Mucosa of rectum (tissue), 2 donors: ENCODE measurements around the gene EVC.

Experiments
- H3K27ac ChIP-seq, 2 donors: one replicate each; pipeline ENCODE4 v1.7.0; 2013; ENCODE audit warnings: inconsistent platforms in 2 of 2, low read depth in 2 of 2, low read length in 2 of 2
- H3K27me3 ChIP-seq, 2 donors: one replicate each; pipeline ENCODE4 v1.7.0; 2013; ENCODE audit warnings: low read length in 2 of 2; ENCODE audit not compliant: control insufficient read depth in 2 of 2, insufficient read depth in 2 of 2
- H3K36me3 ChIP-seq, 2 donors: one replicate each; pipeline ENCODE4 v1.7.0; 2013; ENCODE audit warnings: low read length in 2 of 2; ENCODE audit not compliant: control insufficient read depth in 2 of 2, insufficient read depth in 2 of 2
- H3K4me1 ChIP-seq, 2 donors: one replicate each; pipeline ENCODE4 v1.7.0; 2013; ENCODE audit warnings: low read length in 2 of 2, mild to moderate bottlenecking in 1 of 2; ENCODE audit not compliant: control insufficient read depth in 2 of 2, insufficient read depth in 2 of 2
- H3K4me3 ChIP-seq, 2 donors: one replicate each; pipeline ENCODE4 v1.7.0; 2013; ENCODE audit warnings: low read length in 2 of 2
- H3K9ac ChIP-seq, 2 donors: one replicate each; pipeline ENCODE4 v1.7.0; 2013; ENCODE audit warnings: low read length in 2 of 2, low read depth in 1 of 2, mild to moderate bottlenecking in 1 of 2
- H3K9me3 ChIP-seq, 2 donors: one replicate each; pipeline ENCODE4 v1.7.0; 2013; ENCODE audit warnings: low read length in 2 of 2; ENCODE audit not compliant: control insufficient read depth in 2 of 2
- donor health status: healthy.
- donor health status: Normal muscosa, but diverticular disease.

The EVC gene

DNA sequence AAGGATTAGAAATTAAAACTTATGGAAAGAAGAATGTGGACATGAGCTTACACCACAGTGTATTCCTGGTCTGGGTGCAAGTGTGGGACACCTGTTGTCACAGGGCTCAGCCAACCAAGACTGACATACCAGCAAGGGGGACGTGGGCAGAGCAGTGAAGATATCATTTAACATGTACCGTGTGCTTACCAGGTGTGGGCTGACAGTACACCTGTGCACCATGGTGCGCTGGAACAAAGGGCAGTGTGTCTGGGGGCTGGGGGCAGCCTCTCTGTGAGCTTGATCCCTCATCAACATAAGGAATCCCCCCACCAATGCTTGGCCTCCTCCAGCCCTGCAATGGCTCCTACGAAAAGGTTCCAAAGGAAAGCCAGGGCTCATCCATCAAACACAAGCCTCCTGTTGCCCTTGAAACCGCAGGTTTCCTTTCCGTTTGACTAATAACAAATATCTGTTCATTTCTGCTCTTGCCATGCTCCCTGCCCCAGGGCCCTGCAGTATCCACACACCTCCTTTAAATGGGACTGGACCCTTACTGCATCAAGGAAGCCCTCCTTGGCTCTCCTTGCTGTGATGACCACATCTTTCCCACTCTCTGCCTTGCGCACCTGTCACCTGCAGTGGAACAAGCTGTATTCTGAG is 19.4 kb upstream of the EVC start:
- Histone ChIP-seq H3K27ac (no peak overlapping the region), H3K4me3 (no peak overlapping the region), H3K9ac (no peak overlapping the region), H3K9me3 (no peaks in the 10 kb centered on the region), H3K4me1 (no peaks in the 10 kb centered on the region), H3K27me3 (no peaks in the 10 kb centered on the region), H3K36me3 (peaks cover 3% of the 10 kb centered on the region in 2 donors)

DNA sequence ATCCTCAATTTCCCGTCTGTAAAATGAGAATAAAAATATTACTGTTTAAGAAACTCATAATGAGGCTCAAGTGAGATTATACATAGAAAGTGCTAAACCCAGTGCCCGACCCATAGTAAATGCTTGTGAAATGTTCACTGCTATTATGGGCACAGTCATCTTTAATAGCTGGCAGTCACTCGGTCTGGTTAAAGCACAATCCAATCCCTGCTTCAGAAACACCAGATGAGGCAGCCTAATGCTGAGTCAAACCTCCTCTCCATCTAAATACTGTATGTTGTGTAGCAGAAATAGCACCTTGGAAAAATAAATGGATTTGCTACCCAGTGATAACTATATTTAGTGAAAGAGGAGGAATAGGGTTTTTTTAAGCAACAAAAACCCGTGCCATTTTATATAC is 17.1 kb upstream of the EVC start:
- Histone ChIP-seq H3K9ac (no peak overlapping the region), H3K36me3 (peaks cover 0 to 3% of the 10 kb centered on the region in 2 donors), H3K4me3 (no peak overlapping the region), H3K4me1 (no peaks in the 10 kb centered on the region), H3K9me3 (no peaks in the 10 kb centered on the region), H3K27me3 (no peaks in the 10 kb centered on the region), H3K27ac (no peak overlapping the region)

DNA sequence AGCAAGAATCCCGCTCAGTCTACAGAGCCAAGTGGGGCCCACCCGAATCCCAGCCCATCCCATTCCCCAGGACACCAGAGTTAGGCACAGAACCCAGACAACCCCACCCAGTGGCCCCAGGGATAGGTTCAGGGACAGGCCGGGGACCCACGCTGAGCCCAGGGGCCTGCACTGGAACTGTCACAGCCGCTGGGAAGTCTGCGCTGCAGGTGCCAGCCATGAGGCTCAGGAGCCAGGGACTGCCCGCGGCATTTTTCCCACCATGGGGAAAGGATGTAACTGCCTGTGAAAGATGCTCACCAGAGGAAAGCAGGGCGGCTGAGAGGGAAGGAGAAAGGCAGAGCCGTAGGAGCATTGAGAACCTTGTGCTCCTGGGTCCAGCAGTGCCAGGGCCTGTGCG is 14.7 kb upstream of the EVC start:
- Histone ChIP-seq H3K9ac (no peak overlapping the region), H3K27ac (no peak overlapping the region), H3K4me3 (no peak overlapping the region), H3K9me3 (no peaks in the 10 kb centered on the region), H3K36me3 (no peaks in the 10 kb centered on the region), H3K4me1 (no peaks in the 10 kb centered on the region), H3K27me3 (no peaks in the 10 kb centered on the region)

DNA sequence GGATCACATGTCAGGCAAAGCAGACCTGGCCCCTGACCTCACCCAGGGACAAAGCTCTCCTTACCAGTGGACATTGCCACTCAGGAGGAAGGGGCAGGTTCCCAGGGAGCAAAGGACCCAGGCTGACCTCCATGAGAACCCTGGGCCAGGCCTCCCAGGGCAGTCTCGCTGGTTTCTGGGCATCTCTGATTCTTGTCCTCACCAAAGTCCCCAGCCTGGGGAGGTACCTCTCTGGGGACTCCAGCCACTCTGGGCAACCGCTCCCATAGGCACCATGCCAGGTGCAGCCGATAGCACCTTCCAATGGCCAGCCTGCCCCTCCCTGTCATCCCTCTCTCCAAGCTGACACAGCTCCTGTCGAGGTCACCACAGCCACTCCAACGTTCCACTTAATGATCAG is 10.5 kb upstream of the EVC start:
- no peaks in the 10 kb centered on the region for H3K9me3 ChIP-seq
- no peak overlapping the region for H3K27ac ChIP-seq
- no peaks in the 10 kb centered on the region for H3K27me3 ChIP-seq
- no peaks in the 10 kb centered on the region for H3K4me1 ChIP-seq
- H3K36me3 ChIP-seq, result no peaks in the 10 kb centered on the region
- no peak overlapping the region for H3K4me3 ChIP-seq
- no peak overlapping the region for H3K9ac ChIP-seq

DNA sequence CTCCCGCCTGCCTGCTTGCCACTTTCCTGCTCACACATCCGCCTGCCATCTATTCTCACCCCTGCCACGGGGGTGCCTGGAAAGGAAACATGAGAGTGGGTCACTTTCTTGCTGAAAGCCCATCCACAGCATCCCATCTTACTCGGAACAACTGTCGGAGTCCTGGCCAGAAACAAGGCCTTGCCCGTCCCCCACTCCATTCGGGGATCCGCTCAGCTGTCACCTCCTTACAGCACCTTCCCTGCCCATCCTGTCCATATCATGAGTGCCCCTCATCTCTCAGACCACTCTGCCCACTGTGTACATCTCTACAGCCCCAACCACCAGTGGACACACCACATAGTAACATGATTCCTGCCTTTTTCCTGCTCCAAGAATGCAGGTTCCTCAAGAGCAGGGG is 9.0 kb upstream of the EVC start:
- no peak overlapping the region for H3K27ac ChIP-seq
- H3K9me3 ChIP-seq, result no peaks in the 10 kb centered on the region
- no peak overlapping the region for H3K4me3 ChIP-seq
- no peaks in the 10 kb centered on the region for H3K36me3 ChIP-seq
- H3K27me3 ChIP-seq, result no peaks in the 10 kb centered on the region
- no peaks in the 10 kb centered on the region for H3K4me1 ChIP-seq
- H3K9ac ChIP-seq, result no peak overlapping the region

DNA sequence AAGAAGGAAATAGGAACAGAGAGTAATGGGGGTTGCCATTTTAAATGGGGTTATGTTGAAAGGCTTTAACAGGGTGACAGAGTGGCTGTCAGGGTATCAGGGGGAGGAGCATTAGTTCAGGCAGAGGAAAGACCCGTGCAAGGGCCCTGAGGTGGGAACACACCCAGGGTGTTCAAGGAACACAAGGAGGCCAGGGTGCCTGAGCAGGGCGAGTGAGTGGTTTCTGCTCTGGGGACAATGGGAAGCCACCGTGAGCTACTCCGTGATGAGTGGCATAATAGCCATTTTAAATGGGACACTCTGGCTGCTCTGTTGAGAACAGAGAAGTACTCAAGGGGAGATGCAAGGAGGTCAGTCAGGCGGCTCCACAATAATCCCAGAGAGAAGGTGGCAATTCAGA is 7.2 kb upstream of the EVC start:
- Histone ChIP-seq H3K4me1 (peaks cover 0 to 2% of the 10 kb centered on the region in 2 donors), H3K27me3 (peaks cover 0 to 3% of the 10 kb centered on the region in 2 donors), H3K4me3 (no peak overlapping the region), H3K9ac (no peak overlapping the region), H3K36me3 (no peaks in the 10 kb centered on the region), H3K27ac (no peak overlapping the region), H3K9me3 (no peaks in the 10 kb centered on the region)

DNA sequence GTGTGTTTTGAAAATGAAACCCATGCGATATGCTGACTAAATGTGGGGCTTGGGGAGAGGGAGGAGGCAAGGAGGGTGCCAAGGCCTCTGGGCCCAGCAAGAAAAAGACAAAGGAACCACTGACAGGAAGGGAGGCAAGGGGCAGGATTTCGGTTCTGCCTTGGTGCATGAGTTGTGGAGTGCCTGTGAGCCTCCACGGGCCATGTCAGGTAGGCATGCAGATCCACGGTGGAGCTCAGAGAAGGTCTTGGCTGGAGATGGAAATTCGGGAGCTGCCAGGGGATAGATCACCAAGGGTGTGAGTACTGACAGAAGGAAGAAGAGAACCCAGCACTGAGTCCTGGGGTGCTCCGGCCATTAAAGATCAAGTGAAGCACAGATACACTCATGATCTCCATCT is 6.7 kb upstream of the EVC start:
- Histone ChIP-seq H3K4me1 (peaks cover 0 to 2% of the 10 kb centered on the region in 2 donors), H3K27ac (no peak overlapping the region), H3K9ac (no peak overlapping the region), H3K36me3 (no peaks in the 10 kb centered on the region), H3K9me3 (no peaks in the 10 kb centered on the region), H3K27me3 (peaks cover 3% of the 10 kb centered on the region in 2 donors), H3K4me3 (no peak overlapping the region)

DNA sequence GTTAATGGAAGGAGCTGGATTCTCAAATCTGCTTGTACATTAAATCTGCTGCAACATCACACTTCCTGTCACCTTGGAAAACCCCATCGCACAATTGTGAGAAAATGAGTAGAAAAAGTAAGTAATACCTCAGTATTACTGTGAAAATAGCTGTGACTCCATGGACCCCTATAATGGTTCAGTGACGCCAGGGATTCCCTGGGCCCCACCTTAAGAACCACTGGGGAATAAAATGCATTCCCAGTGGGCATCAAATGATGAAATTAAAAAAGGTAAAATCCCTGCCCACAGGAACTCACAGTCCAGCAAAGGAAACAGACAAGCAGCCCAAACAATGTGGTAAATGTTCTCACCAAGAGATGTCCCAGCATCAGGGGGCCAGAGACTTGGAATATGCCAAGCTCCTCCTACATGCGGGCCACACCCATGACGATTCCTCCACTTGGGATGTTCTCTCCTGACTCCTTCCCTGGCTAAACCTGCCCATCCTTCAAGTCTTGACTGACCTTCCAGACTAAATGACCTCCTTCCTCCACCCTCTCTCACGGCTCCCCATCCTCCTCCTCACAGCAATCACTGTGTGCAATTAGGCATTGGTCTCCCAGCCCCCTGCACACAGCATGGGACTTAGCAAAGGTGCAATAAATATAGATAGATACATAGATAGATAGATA is 5.2 kb upstream of the EVC start:
- Histone ChIP-seq H3K9me3 (no peaks in the 10 kb centered on the region), H3K4me3 (no peak overlapping the region), H3K27me3 (peaks cover 3 to 5% of the 10 kb centered on the region in 2 donors), H3K9ac (no peak overlapping the region), H3K36me3 (no peaks in the 10 kb centered on the region), H3K27ac (no peak overlapping the region), H3K4me1 (peaks cover 0 to 2% of the 10 kb centered on the region in 2 donors)

DNA sequence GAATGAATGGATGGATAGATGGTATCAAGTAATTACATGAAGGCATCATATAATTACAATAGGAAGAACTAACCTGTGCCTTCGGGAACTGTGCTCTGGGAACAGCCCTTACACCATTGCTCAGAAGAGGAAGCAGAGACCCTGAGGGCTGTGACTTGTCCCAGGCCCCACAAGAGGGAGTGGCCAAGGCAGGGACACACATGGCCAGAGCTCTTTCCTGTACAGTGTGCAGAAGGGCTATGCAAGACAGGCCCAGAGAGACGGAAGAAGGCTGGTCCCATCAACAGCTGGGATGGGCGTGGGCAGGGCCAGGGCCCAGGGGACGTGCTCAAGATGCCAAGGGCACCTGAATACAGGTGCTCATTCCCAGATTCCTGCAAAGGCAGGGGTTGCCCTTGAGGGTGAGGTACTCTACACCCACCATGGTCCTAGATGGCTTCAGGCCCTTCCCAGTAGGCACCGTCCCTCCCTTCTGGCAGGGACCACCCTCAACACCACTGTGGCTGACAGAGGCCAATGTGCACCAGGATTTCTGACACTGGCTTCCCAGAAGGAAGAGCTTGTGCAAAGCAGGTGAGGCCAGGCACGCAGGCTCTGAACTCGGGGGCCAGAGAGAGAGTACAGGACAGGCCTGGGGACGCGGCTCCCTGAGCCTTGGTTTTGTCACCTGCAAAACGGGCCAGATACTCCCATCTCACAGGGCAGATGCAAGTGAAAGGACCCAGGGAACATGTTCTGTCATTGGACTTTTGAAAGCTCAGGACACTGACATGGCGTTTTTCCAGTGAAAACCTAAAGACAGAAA is 4.3 kb upstream of the EVC start:
- Histone ChIP-seq H3K9ac (no peak overlapping the region), H3K4me3 (no peak overlapping the region), H3K9me3 (no peaks in the 10 kb centered on the region), H3K4me1 (peaks cover 0 to 2% of the 10 kb centered on the region in 2 donors), H3K27ac (no peak overlapping the region), H3K36me3 (no peaks in the 10 kb centered on the region), H3K27me3 (peaks cover 3 to 6% of the 10 kb centered on the region in 2 donors)

DNA sequence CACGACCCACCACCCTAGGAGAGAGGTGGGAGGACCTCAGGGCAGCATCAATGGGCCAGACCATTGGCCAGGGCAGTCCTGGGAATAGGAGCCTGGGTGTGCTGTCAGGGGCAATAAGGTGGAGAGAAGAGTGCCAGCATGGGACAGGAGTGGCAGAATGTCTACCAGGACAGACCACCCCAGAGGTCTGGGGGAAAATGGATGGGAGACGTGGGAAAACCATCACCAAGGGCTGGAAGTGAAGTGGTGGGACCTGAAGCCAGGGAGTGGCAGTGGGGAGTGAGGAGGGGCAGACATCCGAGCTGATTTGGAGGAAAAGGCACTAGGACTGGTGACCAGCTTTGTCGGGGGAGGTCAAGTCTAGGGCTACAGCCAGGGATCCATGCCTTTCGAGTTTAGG is 3.6 kb upstream of the EVC start:
- peaks cover 0 to 2% of the 10 kb centered on the region in 2 donors for H3K4me1 ChIP-seq

More for the DNA sequence above, 3.6 kb upstream of the EVC start:
- Histone ChIP-seq H3K36me3 (no peaks in the 10 kb centered on the region), H3K9ac (no peak overlapping the region), H3K4me3 (peak overlapping the region in 1 of 2 donors; percentile 65), H3K27me3 (peaks cover 3 to 7% of the 10 kb centered on the region in 2 donors), H3K9me3 (no peaks in the 10 kb centered on the region), H3K27ac (no peak overlapping the region)
